Activated naive CD4-positive, alpha-beta T cell treated with anti-CD3 and anti-CD28 coated beads, Interleukin-2, amount 50 U/mL, for 72 hours (primary cell): ENCODE measurements around the gene SETDB1. TPM values are rescaled to one million over a fixed set of nuclear protein-coding genes. Genes with fewer than 3 reads are reported as not detected.

ENCODE experiments used
- ATAC-seq, 2 donors: fragments of 150-1000 bp; cut with Tn5 transposase; 2 replicates each; pipeline ENCODE4 v1.10.0; 2021; ENCODE audit warnings: mild to moderate bottlenecking in 2 of 2, moderate library complexity in 2 of 2
- DNase-seq, 2 donors: peaks; one replicate each; pipeline ENCODE4 v3.0.0; 2021 to 2022; ENCODE audit warnings: low spot score in 2 of 2
- H3K27ac Mint-ChIP-seq, 2 donors: one replicate each; pipeline ENCODE4 v1.8.0; 2022; ENCODE audit warnings: mild to moderate bottlenecking in 2 of 2, mixed read lengths in 2 of 2
- H3K36me3 Mint-ChIP-seq, 2 donors: one replicate each; pipeline ENCODE4 v1.8.0; 2022; ENCODE audit warnings: mixed read lengths in 2 of 2
- H3K9me3 Mint-ChIP-seq, 2 donors: one replicate each; pipeline ENCODE4 v1.8.0; 2022; ENCODE audit warnings: mixed read lengths in 2 of 2
- total RNA-seq, 2 donors: library from RNA; stranded (reverse); gene quantifications; one replicate each; pipeline ENCODE4 v1.2.3, GENCODE V29; 2022

Gene SETDB1
- total RNA-seq, 2 donors from 2014 or later: 57.4 to 73.6 TPM

GRCh38 chr1:150981805-150982712, 55.9 kb downstream of the SETDB1 start, which contains the start of gene ANXA9:
Gene ANXA9, plus strand, starts transcription at chr1:150982292. Its CDS starts 814 bp downstream, at chr1:150983106.
- ATAC-seq: no peak
- H3K27ac Mint-ChIP-seq: no peak within 1 kb of the TSS

GRCh38 chr1:150985179-150985825, 59.1 kb downstream of the SETDB1 start:
- peak overlapping the region; percentile 34 to 57 for H3K27ac Mint-ChIP-seq
- no peaks in the 10 kb centered on the region for H3K9me3 Mint-ChIP-seq
- no peaks in the 10 kb centered on the region for H3K36me3 Mint-ChIP-seq
- DNase-seq: no peak
- no peak for ATAC-seq

More at GRCh38 chr1:150981805-150982712, 55.9 kb downstream of the SETDB1 start, which contains the start of gene ANXA9:
- Mint-ChIP-seq H3K9me3 (no peaks in the 10 kb centered on the region), H3K36me3 (no peaks in the 10 kb centered on the region)
- DNase-seq: no peak

- Mint-ChIP-seq H3K9me3 (no peaks in the 10 kb centered on the region), H3K27ac (peak overlapping the region in 1 of 2 donors; percentile 31), H3K36me3 (no peaks in the 10 kb centered on the region)
- ATAC-seq: no peak
- DNase-seq: no peak
Measured at GRCh38 chr1:150987924-150988323, 61.8 kb downstream of the SETDB1 start.

- Mint-ChIP-seq H3K9me3 (no peaks in the 10 kb centered on the region), H3K27ac (no peak overlapping the region), H3K36me3 (no peaks in the 10 kb centered on the region)
- DNase-seq (no peak), ATAC-seq (no peak)
Measured at GRCh38 chr1:150992626-150993025, 66.5 kb downstream of the SETDB1 start.

- peak overlapping the region in 1 of 2 donors; percentile 46 for H3K27ac Mint-ChIP-seq
- DNase-seq (no peak), ATAC-seq (no peak)
- no peaks in the 10 kb centered on the region for H3K36me3 Mint-ChIP-seq
- H3K9me3 Mint-ChIP-seq: no peaks in the 10 kb centered on the region
Measured at GRCh38 chr1:150994248-150994647, 68.1 kb downstream of the SETDB1 start.

- DNase-seq (no peak), ATAC-seq (no peak)
- no peaks in the 10 kb centered on the region for H3K36me3 Mint-ChIP-seq
- H3K9me3 Mint-ChIP-seq: no peaks in the 10 kb centered on the region
- peak overlapping the region in 1 of 2 donors; percentile 72 for H3K27ac Mint-ChIP-seq
Measured at GRCh38 chr1:150995460-150995859, 69.3 kb downstream of the SETDB1 start.

- Mint-ChIP-seq H3K9me3 (no peaks in the 10 kb centered on the region), H3K36me3 (no peaks in the 10 kb centered on the region), H3K27ac (no peak overlapping the region)
- peak in 1 of 2 donors; percentile 40 for DNase-seq
- ATAC-seq: peak in 1 of 2 donors; percentile 32
Measured at GRCh38 chr1:150995896-150996295, 69.7 kb downstream of the SETDB1 start.

- no peaks in the 10 kb centered on the region for H3K9me3 Mint-ChIP-seq
- ATAC-seq (no peak), DNase-seq (no peak)
- H3K27ac Mint-ChIP-seq: peak overlapping the region in 1 of 2 donors; percentile 15
- peaks cover 6 to 8% of the 10 kb centered on the region in 2 donors for H3K36me3 Mint-ChIP-seq
Measured at GRCh38 chr1:150997126-150997872, 71.1 kb downstream of the SETDB1 start.

GRCh38 chr1:150997949-150998348, 71.8 kb downstream of the SETDB1 start:
- no peaks in the 10 kb centered on the region for H3K9me3 Mint-ChIP-seq
- peaks cover 6 to 8% of the 10 kb centered on the region in 2 donors for H3K36me3 Mint-ChIP-seq
- ATAC-seq: no peak
- no peak overlapping the region for H3K27ac Mint-ChIP-seq
- no peak for DNase-seq

- Mint-ChIP-seq H3K36me3 (peaks cover 6 to 8% of the 10 kb centered on the region in 2 donors), H3K9me3 (no peaks in the 10 kb centered on the region), H3K27ac (peak overlapping the region in 1 of 2 donors; percentile 60)
- ATAC-seq (peak; percentile 58 to 76), DNase-seq (no peak)
Measured at GRCh38 chr1:150999051-150999674, 73.0 kb downstream of the SETDB1 start.

- no peaks in the 10 kb centered on the region for H3K9me3 Mint-ChIP-seq
- H3K27ac Mint-ChIP-seq: no peak overlapping the region
- H3K36me3 Mint-ChIP-seq: peaks cover 6 to 8% of the 10 kb centered on the region in 2 donors
- ATAC-seq: no peak
- DNase-seq: no peak
Measured at GRCh38 chr1:150999926-151000325, 73.8 kb downstream of the SETDB1 start.

GRCh38 chr1:151000408-151000807, 74.2 kb downstream of the SETDB1 start:
- H3K27ac Mint-ChIP-seq: peak overlapping the region in 1 of 2 donors; percentile 65
- DNase-seq (no peak), ATAC-seq (no peak)
- no peaks in the 10 kb centered on the region for H3K9me3 Mint-ChIP-seq
- H3K36me3 Mint-ChIP-seq: peaks cover 6 to 10% of the 10 kb centered on the region in 2 donors

GRCh38 chr1:151001602-151002001, 75.4 kb downstream of the SETDB1 start:
- Mint-ChIP-seq H3K9me3 (no peaks in the 10 kb centered on the region), H3K27ac (peak overlapping the region in 1 of 2 donors; percentile 93), H3K36me3 (peaks cover 12 to 22% of the 10 kb centered on the region in 2 donors)
- no peak for DNase-seq
- no peak for ATAC-seq

- ATAC-seq: no peak
- Mint-ChIP-seq H3K27ac (peak overlapping the region; percentile 6 to 97), H3K9me3 (no peaks in the 10 kb centered on the region), H3K36me3 (peaks cover 12 to 25% of the 10 kb centered on the region in 2 donors)
- DNase-seq: no peak
Measured at GRCh38 chr1:151002051-151002450, 75.9 kb downstream of the SETDB1 start.

- peaks cover 12 to 25% of the 10 kb centered on the region in 2 donors for H3K36me3 Mint-ChIP-seq
- no peak for ATAC-seq
Measured at GRCh38 chr1:151002611-151003010, 76.4 kb downstream of the SETDB1 start.

GRCh38 chr1:151003180-151003579, 77.0 kb downstream of the SETDB1 start:
- Mint-ChIP-seq H3K27ac (peak overlapping the region; percentile 88 to 97), H3K36me3 (peaks cover 12 to 25% of the 10 kb centered on the region in 2 donors), H3K9me3 (no peaks in the 10 kb centered on the region)
- ATAC-seq: no peak
- DNase-seq: no peak

More at GRCh38 chr1:151002611-151003010, 76.4 kb downstream of the SETDB1 start:
- Mint-ChIP-seq H3K9me3 (no peaks in the 10 kb centered on the region), H3K27ac (peak overlapping the region; percentile 88 to 97)
- DNase-seq: no peak
